Neuronal stem cell (in vitro differentiated cells): ENCODE data around the gene AFTPH.

Source experiments
- DNase-seq: peaks from one replicate; pipeline ENCODE4 v3.0.0-alpha.2; 2013; ENCODE audit warnings: low spot score
- H2AFZ ChIP-seq: one replicate; pipeline ENCODE4 v1.6.1; 2013; ENCODE audit warnings: mild to moderate bottlenecking, low read length, inconsistent platforms
- H2AK5ac ChIP-seq: 2 replicates; pipeline ENCODE4 v1.6.1; 2013; ENCODE audit warnings: low read depth, mild to moderate bottlenecking, inconsistent platforms, low read length, moderate library complexity, mixed read lengths
- H2BK120ac ChIP-seq: 2 replicates; pipeline ENCODE4 v1.6.1; 2013; ENCODE audit warnings: low read depth, mild to moderate bottlenecking, inconsistent platforms, low read length, moderate library complexity, mixed read lengths
- H2BK12ac ChIP-seq: one replicate; pipeline ENCODE4 v1.6.1; 2013; ENCODE audit warnings: low read length, inconsistent platforms
- H2BK15ac ChIP-seq: 2 replicates; pipeline ENCODE4 v1.6.1; 2013; ENCODE audit warnings: mild to moderate bottlenecking, low read length, inconsistent platforms, mixed read lengths
- H2BK5ac ChIP-seq: one replicate; pipeline ENCODE4 v1.6.1; 2013; ENCODE audit warnings: inconsistent platforms, mild to moderate bottlenecking, low read length, moderate library complexity
- H3K14ac ChIP-seq: one replicate; pipeline ENCODE4 v1.6.1; 2013; ENCODE audit warnings: low read length, inconsistent platforms
- H3K18ac ChIP-seq: 2 replicates; pipeline ENCODE4 v1.6.1; 2013; ENCODE audit warnings: low read length, inconsistent platforms
- H3K23ac ChIP-seq: 2 replicates; pipeline ENCODE4 v1.6.1; 2013; ENCODE audit warnings: low read depth, mild to moderate bottlenecking, mixed read lengths, low read length, inconsistent platforms; ENCODE audit not compliant: poor library complexity
- H3K27ac ChIP-seq: replicated peaks from 3 replicates; pipeline ENCODE4 v1.5.1; 2013; ENCODE audit warnings: low read length, inconsistent platforms
- H3K27me3 ChIP-seq, 3 experiments: 2 replicates each; pipeline ENCODE4 v1.6.1; 2013; ENCODE audit warnings: low read length in 3 of 3, mild to moderate bottlenecking in 2 of 3, inconsistent platforms in 1 of 3, low read depth in 1 of 3, mixed read lengths in 1 of 3, moderate library complexity in 1 of 3; ENCODE audit not compliant: control insufficient read depth in 3 of 3, insufficient read depth in 3 of 3
- H3K36me3 ChIP-seq, 2 donors: replicated peaks in 1 of 2; 2 replicates each; pipeline ENCODE4 v1.6.1; 2013; ENCODE audit warnings: low read length in 2 of 2; ENCODE audit not compliant: control insufficient read depth in 2 of 2, insufficient read depth in 2 of 2
- H3K4ac ChIP-seq: 2 replicates; pipeline ENCODE4 v1.6.1; 2013; ENCODE audit warnings: inconsistent platforms, mild to moderate bottlenecking, low read length, moderate library complexity
- H3K4me1 ChIP-seq, 2 donors: 1 replicate in 1 of 2; 2 replicates in 1 of 2; pipeline ENCODE4 v1.6.1; 2013; ENCODE audit warnings: low read length in 2 of 2, low read depth in 1 of 2; ENCODE audit not compliant: control insufficient read depth in 2 of 2, insufficient read depth in 1 of 2
- H3K4me2 ChIP-seq: one replicate; pipeline ENCODE4 v1.6.1; 2013; ENCODE audit warnings: mild to moderate bottlenecking, low read length, inconsistent platforms; ENCODE audit not compliant: insufficient read depth, poor library complexity, severe bottlenecking
- H3K4me3 ChIP-seq, 2 donors: 2 replicates each; pipeline ENCODE4 v1.5.1; 2013; ENCODE audit warnings: low read length in 2 of 2, mild to moderate bottlenecking in 2 of 2, inconsistent platforms in 1 of 2, moderate library complexity in 1 of 2
- H3K79me1 ChIP-seq: one replicate; pipeline ENCODE4 v1.6.1; 2013; ENCODE audit warnings: low read depth, mild to moderate bottlenecking, inconsistent platforms, low read length, moderate library complexity
- H3K9ac ChIP-seq: one replicate; pipeline ENCODE4 v1.6.1; 2013; ENCODE audit warnings: mild to moderate bottlenecking, low read depth, low read length, inconsistent platforms; ENCODE audit not compliant: poor library complexity
- H3K9me3 ChIP-seq, 2 donors: replicated peaks in 1 of 2; 2 replicates each; pipeline versions ENCODE3 to v1.6.1; 2013; ENCODE audit warnings: low read length in 2 of 2, mild to moderate bottlenecking in 2 of 2, inconsistent platforms in 1 of 2, low read depth in 1 of 2, mixed read lengths in 1 of 2, moderate library complexity in 1 of 2; ENCODE audit not compliant: control insufficient read depth in 2 of 2, insufficient read depth in 1 of 2
- H4K8ac ChIP-seq: one replicate; pipeline ENCODE4 v1.6.1; 2013; ENCODE audit warnings: low read depth, mild to moderate bottlenecking, inconsistent platforms, low read length, moderate library complexity
- H4K91ac ChIP-seq: one replicate; pipeline ENCODE4 v1.6.1; 2013; ENCODE audit warnings: low read length, low read depth, mild to moderate bottlenecking, inconsistent platforms; ENCODE audit not compliant: poor library complexity
- WGBS, 2 donors: extraction: QIAGEN DNeasy Blood & Tissue Kit; methylation state at CpG; one replicate each; pipeline ENCODE4 v1.1.7; 2013; ENCODE audit warnings: missing lambda C conversion rate in 2 of 2, mixed read lengths in 1 of 2; ENCODE audit not compliant: insufficient read length in 2 of 2, insufficient replicate concordance in 1 of 2; ENCODE audit errors: extremely low coverage in 2 of 2; 5-methylcytosine and 5-hydroxymethylcytosine counted together

Gene AFTPH

DNA sequence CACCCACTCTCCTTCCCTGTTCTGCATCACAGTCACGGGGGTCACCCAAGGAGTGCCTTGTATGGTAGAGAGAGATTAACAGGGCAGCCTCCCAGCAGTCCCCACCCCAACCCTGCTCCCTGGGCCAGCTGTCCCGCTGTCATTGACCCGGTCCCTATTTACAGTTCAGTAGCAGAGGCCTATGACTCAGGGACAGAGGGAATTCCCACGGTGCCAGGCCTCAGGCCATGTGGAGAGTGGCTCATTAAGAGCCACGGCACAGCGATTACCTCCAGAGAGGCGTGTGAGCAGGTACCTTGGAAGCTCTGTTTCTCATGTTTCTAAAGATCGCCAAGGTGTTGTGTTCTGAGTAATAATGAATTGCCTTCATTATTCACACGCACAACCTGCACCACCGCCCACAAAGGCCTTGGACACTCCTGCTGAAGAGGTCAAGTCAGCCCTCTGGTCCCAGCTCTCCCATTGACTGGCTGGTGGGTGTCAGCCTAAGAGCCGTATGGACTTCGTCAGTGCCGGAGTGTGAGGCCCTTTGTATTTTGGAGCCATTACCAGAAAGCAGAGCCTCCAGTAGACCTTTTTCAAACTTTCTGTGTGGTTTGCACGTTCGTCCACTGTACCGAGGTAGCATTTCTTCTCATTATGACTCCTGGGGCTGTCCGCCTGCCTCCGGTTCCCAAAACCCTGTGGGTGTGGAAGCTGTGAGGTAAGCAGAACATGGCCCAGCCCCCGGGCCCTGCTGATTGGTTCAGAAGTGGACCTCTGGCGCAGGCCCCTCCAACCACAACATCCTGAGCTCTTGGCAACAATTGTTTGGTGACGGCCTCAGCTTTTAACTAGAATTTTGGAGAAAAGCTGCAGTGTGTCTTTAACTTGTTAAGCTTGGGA, 82.6 kb downstream of the AFTPH start:
- no peak for DNase-seq
- H3K27ac ChIP-seq = no peak overlapping the region
- peaks cover 0 to 16% (median 0%) of the 10 kb centered on the region in 3 experiments for H3K27me3 ChIP-seq
- H3K4me2 ChIP-seq = no peak overlapping the region
- H3K14ac ChIP-seq = no peak overlapping the region
- no peak overlapping the region for H4K91ac ChIP-seq
- H3K79me1 ChIP-seq = no peaks in the 10 kb centered on the region
- H3K9me3 ChIP-seq = peaks cover 0 to 6% of the 10 kb centered on the region in 2 donors
- no peak overlapping the region for H3K18ac ChIP-seq
- no CpG with 5 or more reads among the region's 21 CpGs for WGBS, 2 donors
- no peak overlapping the region for H3K4ac ChIP-seq
- H2AK5ac ChIP-seq = peak overlapping the region; percentile 28
- no peak overlapping the region for H3K23ac ChIP-seq
- H2AFZ ChIP-seq = no peak overlapping the region
- H2BK120ac ChIP-seq = no peak overlapping the region
- no peak overlapping the region for H3K4me3 ChIP-seq
- H3K36me3 ChIP-seq = no peaks in the 10 kb centered on the region
- no peak overlapping the region for H4K8ac ChIP-seq
- H3K4me1 ChIP-seq = peaks cover 0 to 7% of the 10 kb centered on the region in 2 donors
- no peak overlapping the region for H3K9ac ChIP-seq
- H2BK12ac ChIP-seq = no peak overlapping the region
- no peak overlapping the region for H2BK15ac ChIP-seq
- no peak overlapping the region for H2BK5ac ChIP-seq

DNA sequence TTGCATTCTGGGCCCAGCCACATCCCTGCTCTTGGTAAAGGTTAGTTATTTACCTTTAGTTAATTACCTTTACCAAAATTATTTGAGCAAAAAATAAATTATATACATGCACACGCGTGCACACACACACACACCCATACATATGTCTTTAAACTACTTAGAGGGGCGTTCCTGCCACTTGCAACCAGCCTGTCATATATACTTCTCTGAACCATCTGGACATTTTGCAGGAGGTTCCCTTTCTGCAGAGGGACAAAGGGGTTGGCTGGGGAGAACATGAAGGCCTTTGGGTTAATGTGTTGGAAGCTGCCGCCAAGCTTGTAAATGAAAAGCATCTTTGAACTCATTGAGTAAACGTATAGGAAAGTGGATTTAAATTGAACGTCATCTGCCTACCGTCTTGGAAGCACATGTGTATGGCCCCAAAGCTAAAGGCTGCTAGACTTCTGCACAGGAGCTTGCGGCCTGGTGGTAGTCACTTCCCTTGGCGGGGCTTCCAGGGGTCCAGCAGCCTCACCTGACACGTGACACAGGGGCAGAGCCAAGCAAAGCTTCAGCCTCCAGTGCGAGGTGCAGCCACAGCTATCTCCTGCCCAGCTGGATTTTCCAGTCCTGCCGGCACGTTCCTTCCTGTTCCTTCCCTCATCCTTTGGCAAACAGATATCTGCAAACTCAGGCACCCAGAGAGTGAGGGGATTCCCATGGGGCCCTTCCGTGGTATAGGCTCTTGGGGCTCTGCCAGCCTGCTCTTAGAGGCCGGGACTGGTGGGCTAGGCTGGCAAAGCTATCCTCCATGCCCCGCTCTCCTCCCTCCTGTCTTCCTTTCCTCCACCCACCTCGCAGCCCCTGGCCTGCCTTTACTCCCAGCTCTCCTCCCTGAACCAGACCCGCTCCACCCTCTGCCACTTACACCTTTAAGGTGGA, 83.5 kb downstream of the AFTPH start:
- Histone ChIP-seq H3K18ac (peak overlapping the region; percentile 50), H3K27me3 (peaks cover 0 to 10% (median 0%) of the 10 kb centered on the region in 3 experiments), H2AK5ac (peak overlapping the region; percentile 36), H3K4me2 (no peak overlapping the region), H2BK5ac (no peak overlapping the region), H2AFZ (no peak overlapping the region), H3K4me3 (no peak overlapping the region), H3K79me1 (no peaks in the 10 kb centered on the region), H4K91ac (no peak overlapping the region), H4K8ac (no peak overlapping the region), H3K36me3 (no peaks in the 10 kb centered on the region), H3K9me3 (peaks cover 0 to 6% of the 10 kb centered on the region in 2 donors), H2BK15ac (peak overlapping the region; percentile 55), H3K14ac (no peak overlapping the region), H3K27ac (no peak overlapping the region), H3K23ac (no peak overlapping the region), H2BK120ac (no peak overlapping the region), H3K9ac (no peak overlapping the region), H3K4me1 (peaks cover 0 to 7% of the 10 kb centered on the region in 2 donors), H3K4ac (no peak overlapping the region), H2BK12ac (peak overlapping the region; percentile 51)
- no CpG with 5 or more reads among the region's 18 CpGs for WGBS, 2 donors
- DNase-seq = no peak

DNA sequence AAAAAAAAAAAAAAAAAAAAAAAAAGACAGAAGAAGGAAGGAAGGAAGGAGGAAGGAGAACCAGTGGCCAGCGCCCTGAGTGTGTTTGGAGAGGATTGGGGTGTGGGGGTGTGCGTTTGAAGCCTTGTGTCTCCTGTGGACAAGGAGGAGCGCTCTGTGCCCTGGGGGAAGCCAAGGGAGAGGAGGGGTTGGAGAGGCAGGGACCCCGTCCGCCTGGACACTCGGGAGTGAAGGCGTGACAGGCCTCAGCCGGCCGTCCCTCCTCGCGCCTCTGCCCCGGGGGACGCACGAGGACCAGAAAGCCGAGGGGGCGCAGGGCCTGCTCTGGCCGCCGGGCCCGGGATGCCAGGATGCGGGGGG, 84.7 kb downstream of the AFTPH start:
- H4K8ac ChIP-seq = peak overlapping the region; percentile 77
- H2AFZ ChIP-seq = no peak overlapping the region
- H3K27ac ChIP-seq = no peak overlapping the region
- peak overlapping the region; percentile 92 for H3K18ac ChIP-seq
- no peak overlapping the region for H2BK12ac ChIP-seq
- no peak for DNase-seq
- H3K36me3 ChIP-seq = no peaks in the 10 kb centered on the region
- H3K4ac ChIP-seq = peak overlapping the region; percentile 7
- H2BK15ac ChIP-seq = no peak overlapping the region
- peak overlapping the region; percentile 10 for H2BK120ac ChIP-seq
- peak overlapping the region; percentile 51 for H3K4me2 ChIP-seq
- peaks cover 0 to 7% of the 10 kb centered on the region in 2 donors for H3K4me1 ChIP-seq
- H3K23ac ChIP-seq = peak overlapping the region; percentile 26
- no peak overlapping the region for H2AK5ac ChIP-seq
- no peaks in the 10 kb centered on the region for H3K79me1 ChIP-seq
- H4K91ac ChIP-seq = no peak overlapping the region
- peak overlapping the region; percentile 60 for H3K9ac ChIP-seq
- peak overlapping the region; percentile 67 for H2BK5ac ChIP-seq
- H3K9me3 ChIP-seq = peaks cover 0 to 4% of the 10 kb centered on the region in 2 donors
- no peak overlapping the region for H3K4me3 ChIP-seq
- no peak overlapping the region for H3K14ac ChIP-seq
- peaks cover 0 to 11% (median 0%) of the 10 kb centered on the region in 3 experiments for H3K27me3 ChIP-seq
- WGBS, 2 donors = no CpG with 5 or more reads among the region's 20 CpGs
